Measurements from ENCODE around the gene ABHD3.

DNA sequence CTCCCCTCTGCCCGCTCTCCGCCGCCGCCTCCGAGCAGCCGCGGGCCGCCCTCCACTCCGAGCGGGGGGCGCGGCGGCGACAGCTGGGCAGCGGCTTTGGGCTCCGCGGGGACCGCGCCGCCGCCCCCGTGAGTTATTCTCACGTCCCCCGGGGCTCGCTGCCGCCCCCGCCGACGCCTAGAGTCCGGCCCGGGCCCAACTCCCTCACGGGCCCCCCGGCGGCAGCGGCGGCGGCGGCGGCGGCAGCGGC, 36.7 kb upstream of the ABHD3 start:
- TF ChIP-seq POLR2AphosphoS5 (IDR thresholded peaks at IDR 0.05; ENCODE audit: borderline replicate concordance, low read depth, low read length), result no peak
- no peak for TF ChIP-seq EZH2 (IDR thresholded peaks at IDR 0.05)
- TF ChIP-seq FOXP2 (optimal IDR thresholded peaks at IDR 0.05; ENCODE audit: control extremely low read depth, extremely low read length, insufficient read depth), result no peak
